Loucy (cell line): ENCODE measurements around the gene MEF2A.

Source experiments
- CTCF ChIP-seq: fragments of 200-600 bp; sonication (generic); conservative IDR thresholded peaks from 2 replicates; pipeline ENCODE4 v1.5.1; 2014; ENCODE audit warnings: mild to moderate bottlenecking, antibody characterized with exemption, low read length
- EZH2phosphoT487 ChIP-seq: fragments of 200-600 bp; IDR thresholded peaks from 2 replicates; pipeline ENCODE4 v1.6.1; 2018; ENCODE audit warnings: antibody characterized with exemption, mild to moderate bottlenecking, moderate library complexity, borderline replicate concordance

GRCh38 chr15:99618941-99619411, 53.2 kb downstream of the MEF2A start:
- TF ChIP-seq CTCF (no peak), EZH2phosphoT487 (no peak)
